ENCODE results near the gene PLPPR5.

DNA sequence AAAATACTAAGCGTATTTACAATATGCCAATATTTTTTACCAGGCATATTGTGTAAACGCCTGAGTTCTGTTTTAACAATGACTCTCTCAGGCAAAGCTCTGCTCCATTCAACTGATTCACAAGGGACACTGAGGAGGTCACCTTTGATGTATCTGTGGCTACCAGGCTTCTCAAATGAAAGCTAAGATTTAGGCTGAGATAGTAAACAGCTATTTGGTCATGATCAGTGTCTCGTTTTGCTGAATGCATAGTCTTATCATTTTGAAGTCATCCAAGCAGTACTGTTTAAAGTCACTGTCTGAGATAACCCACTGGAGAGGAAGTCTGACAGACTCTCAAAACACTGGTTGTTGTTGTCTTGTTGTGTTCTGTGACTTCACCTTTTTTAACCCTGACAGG is 13.7 kb upstream of the PLPPR5 start:
- TF ChIP-seq POLR2A (IDR thresholded peaks at IDR 0.05) (no peak), POLR2AphosphoS5 (IDR thresholded peaks at IDR 0.05) (no peak)
- TF ChIP-seq, protein P1, sequence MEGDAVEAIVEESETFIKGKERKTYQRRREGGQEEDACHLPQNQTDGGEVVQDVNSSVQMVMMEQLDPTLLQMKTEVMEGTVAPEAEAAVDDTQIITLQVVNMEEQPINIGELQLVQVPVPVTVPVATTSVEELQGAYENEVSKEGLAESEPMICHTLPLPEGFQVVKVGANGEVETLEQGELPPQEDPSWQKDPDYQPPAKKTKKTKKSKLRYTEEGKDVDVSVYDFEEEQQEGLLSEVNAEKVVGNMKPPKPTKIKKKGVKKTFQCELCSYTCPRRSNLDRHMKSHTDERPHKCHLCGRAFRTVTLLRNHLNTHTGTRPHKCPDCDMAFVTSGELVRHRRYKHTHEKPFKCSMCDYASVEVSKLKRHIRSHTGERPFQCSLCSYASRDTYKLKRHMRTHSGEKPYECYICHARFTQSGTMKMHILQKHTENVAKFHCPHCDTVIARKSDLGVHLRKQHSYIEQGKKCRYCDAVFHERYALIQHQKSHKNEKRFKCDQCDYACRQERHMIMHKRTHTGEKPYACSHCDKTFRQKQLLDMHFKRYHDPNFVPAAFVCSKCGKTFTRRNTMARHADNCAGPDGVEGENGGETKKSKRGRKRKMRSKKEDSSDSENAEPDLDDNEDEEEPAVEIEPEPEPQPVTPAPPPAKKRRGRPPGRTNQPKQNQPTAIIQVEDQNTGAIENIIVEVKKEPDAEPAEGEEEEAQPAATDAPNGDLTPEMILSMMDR (IDR thresholded peaks at IDR 0.05), result no peak

Measured in sigmoid colon (tissue), 4 donors.